ENCODE data around the gene PLRG1. TPM values are rescaled to one million over a fixed set of nuclear protein-coding genes. Genes with fewer than 3 reads are reported as not detected.

Gene PLRG1
- total and polyA plus RNA-seq, 7 donors = 34.5 to 52.4 (median 43.0) TPM

GRCh38 chr4:154517591-154517990 lies 32.6 kb downstream of the PLRG1 start:
- Histone ChIP-seq H3K4me3 (no peak overlapping the region), H3K4me1 (no peaks in the 10 kb centered on the region), H3K27ac (no peak overlapping the region), H3K36me3 (ENCODE audit: insufficient read depth in 1 of 2, low read depth in 1 of 2) (no peaks in the 10 kb centered on the region), H3K9me3 (no peaks in the 10 kb centered on the region), H3K27me3 (ENCODE audit: insufficient read depth in 3 of 3, low read length in 2 of 3) (peaks cover 0 to 10% (median 0%) of the 10 kb centered on the region in 3 donors)
- ATAC-seq (no peak), DNase-seq (no peak)
- no peak for TF ChIP-seq CTCF (IDR thresholded peaks at IDR 0.05)
- intact Hi-C loops (cut with DNase I) = no loop called here
- 41 to 71% (median 55%) methylated on average over 4 of the region's 4 CpGs for WGBS, 3 donors

- DNase-seq (no peak), ATAC-seq (no peak)
- H3K27me3 ChIP-seq (ENCODE audit: insufficient read depth in 3 of 3, low read length in 2 of 3) = peaks cover 0 to 10% (median 0%) of the 10 kb centered on the region in 3 donors
- no peaks in the 10 kb centered on the region for H3K4me1 ChIP-seq
- WGBS, 3 donors = 9 to 16% (median 10%) methylated on average over 1 of the region's 1 CpG
- no peak overlapping the region for H3K27ac ChIP-seq
- intact Hi-C loops (cut with DNase I) = no loop called here
- TF ChIP-seq CTCF (IDR thresholded peaks at IDR 0.05) = no peak
- no peak overlapping the region for H3K4me3 ChIP-seq
- H3K9me3 ChIP-seq = no peaks in the 10 kb centered on the region
- no peaks in the 10 kb centered on the region for H3K36me3 ChIP-seq (ENCODE audit: insufficient read depth in 1 of 2, low read depth in 1 of 2)
These were observed 33.7 kb downstream of the PLRG1 start for GRCh38 chr4:154516318-154517029.

GRCh38 chr4:154511981-154512380 lies 38.2 kb downstream of the PLRG1 start:
- intact Hi-C loops (cut with DNase I) = no loop called here
- no peaks in the 10 kb centered on the region for H3K4me1 ChIP-seq
- no peaks in the 10 kb centered on the region for H3K36me3 ChIP-seq (ENCODE audit: insufficient read depth in 1 of 2, low read depth in 1 of 2)
- no peak for TF ChIP-seq CTCF (IDR thresholded peaks at IDR 0.05)
- H3K9me3 ChIP-seq = no peaks in the 10 kb centered on the region
- no peak overlapping the region for H3K4me3 ChIP-seq
- no peak for ATAC-seq
- WGBS, 3 donors = 41 to 53% (median 47%) methylated on average over 4 of the region's 4 CpGs
- peaks cover 0 to 10% (median 0%) of the 10 kb centered on the region in 3 donors for H3K27me3 ChIP-seq (ENCODE audit: insufficient read depth in 3 of 3, low read length in 2 of 3)
- no peak overlapping the region for H3K27ac ChIP-seq
- DNase-seq = no peak

- intact Hi-C loops (cut with DNase I) = no loop called here
- no peak for TF ChIP-seq CTCF (IDR thresholded peaks at IDR 0.05)
- no peaks in the 10 kb centered on the region for H3K36me3 ChIP-seq (ENCODE audit: insufficient read depth in 1 of 2, low read depth in 1 of 2)
- WGBS, 3 donors = 42 to 92% (median 68%) methylated on average over 2 of the region's 2 CpGs
- no peak overlapping the region for H3K4me3 ChIP-seq
- H3K27me3 ChIP-seq (ENCODE audit: insufficient read depth in 3 of 3, low read length in 2 of 3) = peaks cover 0 to 10% (median 0%) of the 10 kb centered on the region in 3 donors
- no peaks in the 10 kb centered on the region for H3K4me1 ChIP-seq
- no peaks in the 10 kb centered on the region for H3K9me3 ChIP-seq
- no peak for ATAC-seq
- DNase-seq = no peak
- no peak overlapping the region for H3K27ac ChIP-seq
These were observed 38.7 kb downstream of the PLRG1 start for GRCh38 chr4:154511548-154511947.

GRCh38 chr4:154507156-154507555 lies 43.0 kb downstream of the PLRG1 start:
- intact Hi-C loops (cut with DNase I) = loop anchor here in 1 of 2 donors (5.0 kb wide), 1 partner anchor 110 kb away; no protein-coding TSS in a partner anchor
- 73 to 77% (median 76%) methylated on average over 3 of the region's 3 CpGs for WGBS, 3 donors
- Histone ChIP-seq H3K9me3 (no peaks in the 10 kb centered on the region), H3K27me3 (ENCODE audit: insufficient read depth in 3 of 3, low read length in 2 of 3) (peaks cover 0 to 3% (median 0%) of the 10 kb centered on the region in 3 donors), H3K4me1 (no peaks in the 10 kb centered on the region), H3K4me3 (no peak overlapping the region), H3K27ac (no peak overlapping the region), H3K36me3 (ENCODE audit: insufficient read depth in 1 of 2, low read depth in 1 of 2) (no peaks in the 10 kb centered on the region)
- DNase-seq (no peak), ATAC-seq (no peak)
- no peak for TF ChIP-seq CTCF (IDR thresholded peaks at IDR 0.05)

All from psoas muscle (tissue), 8 donors.